PC-3 (cell line): ENCODE data around the gene OR2T33. TPM values are rescaled to one million over a fixed set of nuclear protein-coding genes. Genes with fewer than 3 reads are reported as not detected.
"Not testable (repeated sequence)": the region's sequence is repeated elsewhere in the genome, so short reads cannot be mapped to it uniquely, and the experiment has no call there.

Source experiments
- ATAC-seq: fragments of 200-7000 bp; cut with Tn5 transposase; 2 replicates; pipeline ENCODE4 v1.9.1; 2020; ENCODE audit warnings: mild to moderate bottlenecking, moderate library complexity
- BruUV-seq: library from RNA; stranded (reverse); fragments of 400-500 nt; replicated peaks from 2 replicates; lab custom pipeline; 2021; lab: Mats Ljungman, UMichigan
- CTCF ChIA-PET: fragments of 300-600 bp; sonication (Branson Sonifier 250); formaldehyde crosslinking; loops from one replicate; lab custom pipeline; 2022; ENCODE audit warnings: antibody characterized with exemption; lab: Charles Lee
- POLR2A ChIA-PET: fragments of 300-600 bp; sonication (Branson Sonifier 250); formaldehyde crosslinking; loops from one replicate; lab custom pipeline; 2022; ENCODE audit warnings: antibody characterized with exemption; ENCODE audit not compliant: unreplicated experiment; lab: Charles Lee
- DNase-seq: peaks from one replicate; pipeline ENCODE4 v3.0.0-alpha.2; 2015
- H2AFZ ChIP-seq: fragments of 300-600 bp; sonication (generic); 2 replicates; pipeline ENCODE4 v1.6.0; 2016; ENCODE audit warnings: antibody characterized with exemption, low read length
- H3F3A ChIP-seq: fragments of 300-600 bp; sonication (generic); one replicate; pipeline ENCODE4 v1.6.0; 2017; ENCODE audit warnings: antibody characterized with exemption, low read length, control low read depth, mild to moderate bottlenecking; ENCODE audit not compliant: unreplicated experiment
- H3K27ac ChIP-seq: fragments of 300-600 bp; sonication (generic); 2 replicates; pipeline ENCODE4 v1.5.1; 2016; ENCODE audit warnings: mild to moderate bottlenecking, low read length
- H3K27me3 ChIP-seq: fragments of 300-600 bp; sonication (generic); 2 replicates; pipeline ENCODE4 v1.6.1; 2016; ENCODE audit warnings: low read length, mixed read lengths
- H3K36me3 ChIP-seq: fragments of 300-600 bp; sonication (generic); 2 replicates; pipeline ENCODE4 v1.6.1; 2016; ENCODE audit warnings: low read depth, mixed run types, low read length, mixed read lengths
- H3K4me1 ChIP-seq: fragments of 300-600 bp; sonication (generic); 2 replicates; pipeline ENCODE4 v1.5.1; 2016; ENCODE audit warnings: low read length; ENCODE audit not compliant: insufficient read depth
- H3K4me2 ChIP-seq: fragments of 300-600 bp; sonication (generic); 2 replicates; pipeline ENCODE4 v1.6.0; 2016; ENCODE audit warnings: low read length
- H3K4me3 ChIP-seq: fragments of 300-600 bp; sonication (generic); 2 replicates; pipeline ENCODE4 v1.5.1; 2016; ENCODE audit warnings: mild to moderate bottlenecking, low read length, mixed read lengths
- H3K79me2 ChIP-seq: fragments of 300-600 bp; sonication (generic); 2 replicates; pipeline ENCODE4 v1.6.1; 2017; ENCODE audit warnings: low read length, mixed read lengths
- H3K9ac ChIP-seq: fragments of 300-600 bp; sonication (generic); 2 replicates; pipeline ENCODE4 v1.6.0; 2016; ENCODE audit warnings: mild to moderate bottlenecking, low read length
- H3K9me2 ChIP-seq: fragments of 300-600 bp; sonication (generic); replicated peaks from 2 replicates; pipeline ENCODE4 v1.6.1; 2016; ENCODE audit warnings: mixed run types, low read length, mixed read lengths
- H3K9me3 ChIP-seq: fragments of 300-600 bp; sonication (generic); 2 replicates; pipeline ENCODE4 v1.6.1; 2016; ENCODE audit warnings: low read length, mixed read lengths
- H4K20me1 ChIP-seq: fragments of 300-600 bp; sonication (generic); 2 replicates; pipeline ENCODE4 v1.6.1; 2016; ENCODE audit warnings: low read length, mixed read lengths
- CTCF ChIP-seq: fragments of 300-600 bp; sonication (generic); conservative IDR thresholded peaks from 2 replicates; pipeline ENCODE4 v1.5.1; 2017; ENCODE audit warnings: antibody characterized with exemption, low read depth, mild to moderate bottlenecking, low read length
- EZH2 ChIP-seq: fragments of 300-600 bp; sonication (generic); IDR thresholded peaks from one replicate; pipeline ENCODE4 v1.6.1; 2017; ENCODE audit warnings: antibody characterized with exemption, mild to moderate bottlenecking, low read length; ENCODE audit not compliant: unreplicated experiment
- EZH2phosphoT487 ChIP-seq: fragments of 300-600 bp; sonication (generic); IDR thresholded peaks from 2 replicates; pipeline ENCODE4 v1.6.1; 2018; ENCODE audit warnings: mild to moderate bottlenecking, antibody characterized with exemption, low read length, borderline replicate concordance
- intact Hi-C: fragments of 100-400 bp; cut with micrococcal nuclease; formaldehyde crosslinking; loops from 2 replicates; pipeline ENCODE4 v1.9.0; 2023
- total RNA-seq: library from RNA; depleted of rRNA; stranded (reverse); fragments of >200 nt; gene quantifications from 2 replicates; pipeline ENCODE4 v1.2.3, GENCODE V29; 2014

OR2T33 gene
- total RNA-seq, 1 experiment from 2014 or later = 0.18 TPM

- Histone ChIP-seq H3F3A (no peaks in the 10 kb centered on the region), H3K79me2 (no peaks in the 10 kb centered on the region), H3K27ac (no peak overlapping the region), H3K9me2 (no peaks in the 10 kb centered on the region), H4K20me1 (no peaks in the 10 kb centered on the region), H3K36me3 (no peaks in the 10 kb centered on the region), H3K4me2 (no peak overlapping the region), H3K9me3 (peaks cover 18% of the 10 kb centered on the region; the same call in 1 of the 2 replicates), H3K9ac (no peak overlapping the region), H3K4me1 (no peaks in the 10 kb centered on the region), H3K4me3 (no peak overlapping the region), H2AFZ (no peak overlapping the region), H3K27me3 (no peaks in the 10 kb centered on the region)
- TF ChIP-seq EZH2phosphoT487 (no peak), CTCF (no peak), EZH2 (no peak)
- DNase-seq (no peak), ATAC-seq (no peak)
- no TSS peak for BruUV-seq
- intact Hi-C loops = no loop called here
- ChIA-PET POLR2A (no interaction called here), CTCF (no interaction called here)
These were observed 39.0 kb upstream of the OR2T33 start for GRCh38 chr1:248316796-248317195.

- H3K27me3 ChIP-seq, POLR2A ChIA-PET, H4K20me1 ChIP-seq, H3F3A ChIP-seq, H3K9ac ChIP-seq, CTCF ChIA-PET, H3K9me2 ChIP-seq, H3K9me3 ChIP-seq, H3K4me3 ChIP-seq, H3K4me2 ChIP-seq, H2AFZ ChIP-seq, DNase-seq, BruUV-seq, intact Hi-C loops, H3K79me2 ChIP-seq, H3K27ac ChIP-seq, H3K4me1 ChIP-seq, ATAC-seq, H3K36me3 ChIP-seq: not testable (repeated sequence)
These were observed 29.0 kb upstream of the OR2T33 start for GRCh38 chr1:248306740-248307139.

- H3K27me3 ChIP-seq = no peaks in the 10 kb centered on the region
- BruUV-seq = no TSS peak
- H3F3A ChIP-seq = no peaks in the 10 kb centered on the region
- H3K9me2 ChIP-seq = no peaks in the 10 kb centered on the region
- intact Hi-C loops = no loop called here
- DNase-seq (no peak), ATAC-seq (no peak)
- POLR2A ChIA-PET = no interaction called here
- no peak overlapping the region for H3K27ac ChIP-seq
- 0 out of 2 replicates have a peak, but pooled peaks cover 3% of the 10 kb centered on the region for H3K4me1 ChIP-seq
- CTCF ChIA-PET = no interaction called here
- 0 out of 2 replicates have a peak, but pooled peaks cover 5% of the 10 kb centered on the region for H3K9me3 ChIP-seq
- H2AFZ ChIP-seq = 0 out of 2 replicates have a peak overlapping the region, but pooled peaks have one; percentile 10
- no peaks in the 10 kb centered on the region for H3K36me3 ChIP-seq
- no peaks in the 10 kb centered on the region for H4K20me1 ChIP-seq
- H3K79me2 ChIP-seq = no peaks in the 10 kb centered on the region
- no peak overlapping the region for H3K9ac ChIP-seq
- H3K4me2 ChIP-seq = no peak overlapping the region
- no peak overlapping the region for H3K4me3 ChIP-seq
- no peak for TF ChIP-seq CTCF
These were observed 28.3 kb upstream of the OR2T33 start for GRCh38 chr1:248306103-248306502.

- H3K79me2 ChIP-seq, H3K4me2 ChIP-seq, BruUV-seq, POLR2A ChIA-PET, H3K9me2 ChIP-seq, H3K27me3 ChIP-seq, H3K9me3 ChIP-seq, H3K4me1 ChIP-seq, H3K36me3 ChIP-seq, H3K9ac ChIP-seq, H3F3A ChIP-seq, H3K27ac ChIP-seq, CTCF ChIA-PET, H3K4me3 ChIP-seq, H4K20me1 ChIP-seq, intact Hi-C loops: not testable (repeated sequence)
- DNase-seq (peak; percentile 53), ATAC-seq (peak; percentile 63)
- H2AFZ ChIP-seq = 0 out of 2 replicates have a peak overlapping the region, but pooled peaks have one; percentile 10
These were observed 27.9 kb upstream of the OR2T33 start for GRCh38 chr1:248305672-248306071.
